Measurements from ENCODE around the gene PAPLN.

PAPLN gene

GRCh38 chr14:73261520-73262426, 24.5 kb downstream of the PAPLN start:
- FAIRE-seq (no peak), DNase-seq (ENCODE audit: insufficient read length, low spot score) (no peak)
- TF ChIP-seq CTCF (IDR thresholded peaks at IDR 0.05; ENCODE audit: insufficient read depth, missing control alignments) = no peak

GRCh38 chr14:73262427-73263183, 25.3 kb downstream of the PAPLN start:
- TF ChIP-seq CTCF (IDR thresholded peaks at IDR 0.05; ENCODE audit: insufficient read depth, missing control alignments) = no peak
- DNase-seq (ENCODE audit: insufficient read length, low spot score) (no peak), FAIRE-seq (no peak)

- TF ChIP-seq CTCF (IDR thresholded peaks at IDR 0.05; ENCODE audit: insufficient read depth, missing control alignments) = no peak
- FAIRE-seq = no peak
- no peak for DNase-seq (ENCODE audit: insufficient read length, low spot score)
These were observed 26.3 kb downstream of the PAPLN start for GRCh38 chr14:73263606-73264005.

GRCh38 chr14:73264080-73264884, 27.0 kb downstream of the PAPLN start:
- FAIRE-seq (no peak), DNase-seq (ENCODE audit: insufficient read length, low spot score) (no peak)
- TF ChIP-seq CTCF (IDR thresholded peaks at IDR 0.05; ENCODE audit: insufficient read depth, missing control alignments) = no peak

- DNase-seq (ENCODE audit: insufficient read length, low spot score) (no peak), FAIRE-seq (no peak)
- TF ChIP-seq CTCF (IDR thresholded peaks at IDR 0.05; ENCODE audit: insufficient read depth, missing control alignments) = no peak
These were observed 27.8 kb downstream of the PAPLN start for GRCh38 chr14:73264885-73265720.

- TF ChIP-seq CTCF (IDR thresholded peaks at IDR 0.05; ENCODE audit: insufficient read depth, missing control alignments) = no peak
- no peak for DNase-seq (ENCODE audit: insufficient read length, low spot score)
- no peak for FAIRE-seq
These were observed 28.4 kb downstream of the PAPLN start for GRCh38 chr14:73265721-73266046.

All from D721Med (cell line).